WTC11 (cell line): ENCODE results near the gene POTEM. TPM values are rescaled to one million over a fixed set of nuclear protein-coding genes. Genes with fewer than 3 reads are reported as not detected.
"Not testable (repeated sequence)": the region's sequence is repeated elsewhere in the genome, so short reads cannot be mapped to it uniquely, and the experiment has no call there.

Source experiments
- ATAC-seq: fragments of 200-7000 bp; cut with Tn5 transposase; 2 replicates; pipeline ENCODE4 v1.10.0; 2021; ENCODE audit warnings: mild to moderate bottlenecking, moderate library complexity
- Bru-seq: library from RNA; stranded (reverse); fragments of 400-500 nt; gene quantifications from one replicate; lab custom pipeline; 2021; lab: Mats Ljungman, UMichigan
- CTCF ChIA-PET: fragments of 300-600 bp; sonication (Branson Sonifier 250); formaldehyde crosslinking; loops from one replicate; lab custom pipeline; 2021; ENCODE audit warnings: antibody characterized with exemption; lab: Charles Lee
- POLR2A ChIA-PET: fragments of 350-600 bp; sonication (Branson Sonifier 250); formaldehyde crosslinking; loops from one replicate; lab custom pipeline; 2021; ENCODE audit warnings: antibody characterized with exemption; lab: Charles Lee
- DNase-seq: peaks from one replicate; pipeline ENCODE4 v3.0.0; 2021; ENCODE audit warnings: low spot score
- H3K27ac Mint-ChIP-seq: 2 replicates; pipeline ENCODE4 v1.8.0; 2021; ENCODE audit warnings: mixed read lengths
- H3K27me3 Mint-ChIP-seq: 2 replicates; pipeline ENCODE4 v1.8.0; 2021; ENCODE audit warnings: low read depth, mild to moderate bottlenecking, moderate library complexity, mixed read lengths
- H3K36me3 Mint-ChIP-seq: 2 replicates; pipeline ENCODE4 v1.8.0; 2021; ENCODE audit warnings: mixed read lengths
- H3K4me1 Mint-ChIP-seq: 2 replicates; pipeline ENCODE4 v1.8.0; 2022; ENCODE audit warnings: mixed read lengths
- H3K4me3 Mint-ChIP-seq: 2 replicates; pipeline ENCODE4 v1.8.0; 2021; ENCODE audit warnings: mild to moderate bottlenecking, moderate library complexity, mixed read lengths
- H3K9me3 Mint-ChIP-seq: 2 replicates; pipeline ENCODE4 v1.8.0; 2021; ENCODE audit warnings: mixed read lengths
- long read RNA-seq, 3 experiments: library from RNA in 1 of 3; library from capped mRNA in 1 of 3; library from polyadenylated mRNA in 1 of 3; unstranded in 2 of 3; stranded (forward) in 1 of 3; transcript quantifications; one replicate each; pipeline ENCODE4 v2.0.0, GENCODE V29; 2021
- total RNA-seq: library from RNA; stranded (reverse); gene quantifications from 3 replicates; pipeline ENCODE4 v1.2.3, GENCODE V29; 2021

Gene POTEM
- not detected in 3 replicates for total RNA-seq
- not detected for Bru-seq, nascent RNA
- long read RNA-seq, experiment 1: 0 reads
- long read RNA-seq, experiment 2: 0 reads
- long read RNA-seq, experiment 3: 0 reads

GRCh38 chr14:18967134-18967533 is at the start of gene POTEM:
Gene POTEM (plus strand): TSS chr14:18967434. CDS start chr14:18967486, 52 bp downstream.
- H3K27ac Mint-ChIP-seq, POLR2A ChIA-PET: not testable (repeated sequence)

GRCh38 chr14:18918345-18918744 is 48.9 kb upstream of the POTEM start:
- H3K27me3 Mint-ChIP-seq, H3K36me3 Mint-ChIP-seq, H3K9me3 Mint-ChIP-seq, ATAC-seq, H3K4me1 Mint-ChIP-seq, POLR2A ChIA-PET, H3K4me3 Mint-ChIP-seq, DNase-seq, H3K27ac Mint-ChIP-seq, CTCF ChIA-PET: not testable (repeated sequence)

More at GRCh38 chr14:18967134-18967533, at the start of gene POTEM:
- H3K36me3 Mint-ChIP-seq, DNase-seq, H3K4me1 Mint-ChIP-seq, ATAC-seq, H3K4me3 Mint-ChIP-seq, H3K9me3 Mint-ChIP-seq, CTCF ChIA-PET, H3K27me3 Mint-ChIP-seq: not testable (repeated sequence)

DNA sequence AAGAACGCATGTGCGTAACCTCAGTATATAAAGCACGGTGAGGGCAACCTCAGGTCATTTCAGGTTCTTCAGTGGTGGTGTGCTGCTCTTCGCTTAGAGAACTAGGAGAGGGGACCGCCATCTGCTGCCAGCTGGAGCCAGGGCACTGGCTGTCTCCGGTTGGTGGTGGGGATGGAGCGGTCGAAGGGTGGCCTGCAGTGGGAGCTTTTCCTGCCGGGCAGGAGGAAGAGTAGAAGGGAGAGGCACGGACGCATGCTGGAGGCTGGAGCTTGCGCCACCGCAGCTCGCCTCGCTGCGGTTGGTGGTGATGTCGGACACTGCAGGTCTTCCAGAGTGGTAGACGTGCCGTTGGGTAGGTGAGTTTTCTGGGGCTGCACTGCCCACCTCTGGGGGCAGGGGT is 47.2 kb upstream of the POTEM start:
- H3K4me1 Mint-ChIP-seq, H3K27ac Mint-ChIP-seq, DNase-seq, CTCF ChIA-PET, H3K27me3 Mint-ChIP-seq, H3K4me3 Mint-ChIP-seq, ATAC-seq, H3K9me3 Mint-ChIP-seq, POLR2A ChIA-PET, H3K36me3 Mint-ChIP-seq: not testable (repeated sequence)

GRCh38 chr14:18921055-18921701 is 46.1 kb upstream of the POTEM start:
- ATAC-seq, H3K27ac Mint-ChIP-seq, H3K4me3 Mint-ChIP-seq, CTCF ChIA-PET, H3K36me3 Mint-ChIP-seq, H3K4me1 Mint-ChIP-seq, H3K9me3 Mint-ChIP-seq, DNase-seq, H3K27me3 Mint-ChIP-seq, POLR2A ChIA-PET: not testable (repeated sequence)

- POLR2A ChIA-PET, DNase-seq, ATAC-seq, H3K4me3 Mint-ChIP-seq, H3K27ac Mint-ChIP-seq, H3K36me3 Mint-ChIP-seq, H3K27me3 Mint-ChIP-seq, H3K4me1 Mint-ChIP-seq, CTCF ChIA-PET, H3K9me3 Mint-ChIP-seq: not testable (repeated sequence)
These were observed 30.4 kb upstream of the POTEM start for GRCh38 chr14:18936848-18937247.

DNA sequence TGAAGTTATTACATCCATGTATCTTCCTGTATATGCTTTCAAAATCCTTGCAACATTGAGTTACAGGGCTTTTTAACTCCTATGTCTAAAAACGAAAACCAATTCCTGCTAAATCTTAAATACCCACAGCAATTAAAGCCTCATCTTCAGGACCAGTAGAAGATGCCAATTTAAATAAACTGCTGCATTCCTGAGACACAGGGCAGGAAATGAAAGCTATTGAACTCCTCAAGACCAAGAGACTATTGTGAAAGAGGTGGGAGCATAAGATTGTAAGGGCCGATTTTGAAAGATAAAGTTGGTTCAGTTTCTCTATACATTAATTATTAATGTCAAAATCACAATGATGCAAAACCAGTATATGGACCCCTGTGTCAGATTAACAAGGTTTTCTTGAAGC is 28.5 kb upstream of the POTEM start:
- H3K9me3 Mint-ChIP-seq, H3K36me3 Mint-ChIP-seq, DNase-seq, POLR2A ChIA-PET, ATAC-seq, CTCF ChIA-PET, H3K4me1 Mint-ChIP-seq, H3K27me3 Mint-ChIP-seq, H3K27ac Mint-ChIP-seq, H3K4me3 Mint-ChIP-seq: not testable (repeated sequence)

GRCh38 chr14:18949939-18950338 is 17.3 kb upstream of the POTEM start:
- H3K4me3 Mint-ChIP-seq, POLR2A ChIA-PET, ATAC-seq, H3K36me3 Mint-ChIP-seq, H3K27me3 Mint-ChIP-seq, H3K27ac Mint-ChIP-seq, H3K4me1 Mint-ChIP-seq, CTCF ChIA-PET, DNase-seq: not testable (repeated sequence)
- peaks cover 12% of the 10 kb centered on the region for H3K9me3 Mint-ChIP-seq

- H3K27ac Mint-ChIP-seq, H3K4me3 Mint-ChIP-seq, ATAC-seq, POLR2A ChIA-PET, CTCF ChIA-PET, DNase-seq, H3K36me3 Mint-ChIP-seq, H3K4me1 Mint-ChIP-seq, H3K27me3 Mint-ChIP-seq: not testable (repeated sequence)
- H3K9me3 Mint-ChIP-seq: peaks cover 12% of the 10 kb centered on the region
These were observed 14.1 kb upstream of the POTEM start for GRCh38 chr14:18953085-18953484.

- H3K9me3 Mint-ChIP-seq, ATAC-seq, H3K4me3 Mint-ChIP-seq, CTCF ChIA-PET, H3K4me1 Mint-ChIP-seq, H3K27ac Mint-ChIP-seq, H3K27me3 Mint-ChIP-seq, POLR2A ChIA-PET, DNase-seq: not testable (repeated sequence)
- peaks cover 10% of the 10 kb centered on the region; the same call in 1 of the 2 replicates for H3K36me3 Mint-ChIP-seq
These were observed 11.4 kb upstream of the POTEM start for GRCh38 chr14:18955816-18956215.

GRCh38 chr14:18961576-18961975 is 5.7 kb upstream of the POTEM start:
- DNase-seq, H3K27ac Mint-ChIP-seq, H3K27me3 Mint-ChIP-seq, H3K4me3 Mint-ChIP-seq, POLR2A ChIA-PET, CTCF ChIA-PET, ATAC-seq, H3K4me1 Mint-ChIP-seq: not testable (repeated sequence)
- Mint-ChIP-seq H3K36me3 (peaks cover 11% of the 10 kb centered on the region), H3K9me3 (peaks cover 11% of the 10 kb centered on the region)

DNA sequence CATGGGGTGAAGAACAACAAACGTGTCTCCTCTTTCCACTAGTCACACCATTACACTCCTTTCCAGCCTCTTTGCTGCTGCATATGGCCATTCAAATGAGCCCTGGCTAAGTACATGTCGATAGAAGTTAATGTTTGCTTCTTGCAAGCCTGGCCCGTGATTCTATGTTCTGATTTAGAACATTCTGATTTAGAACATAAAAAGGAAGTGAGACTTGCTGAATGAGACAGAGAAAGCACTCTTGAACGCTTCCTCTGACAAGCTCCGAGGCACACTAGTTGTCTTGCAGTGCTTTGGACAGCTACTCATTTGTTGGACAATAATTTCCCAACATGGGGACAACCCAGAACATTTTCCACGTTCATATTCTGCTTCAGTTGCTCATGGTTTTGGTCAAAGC is 5.1 kb upstream of the POTEM start:
- H3K27ac Mint-ChIP-seq, H3K27me3 Mint-ChIP-seq, POLR2A ChIA-PET, DNase-seq, H3K4me1 Mint-ChIP-seq, CTCF ChIA-PET, H3K4me3 Mint-ChIP-seq, ATAC-seq: not testable (repeated sequence)
- H3K9me3 Mint-ChIP-seq: peaks cover 11% of the 10 kb centered on the region
- peaks cover 11% of the 10 kb centered on the region for H3K36me3 Mint-ChIP-seq

- H3K9me3 Mint-ChIP-seq, DNase-seq, H3K4me1 Mint-ChIP-seq, H3K4me3 Mint-ChIP-seq, POLR2A ChIA-PET, H3K27me3 Mint-ChIP-seq, H3K27ac Mint-ChIP-seq, CTCF ChIA-PET, ATAC-seq: not testable (repeated sequence)
- peaks cover 10% of the 10 kb centered on the region for H3K36me3 Mint-ChIP-seq
These were observed 4.0 kb upstream of the POTEM start for GRCh38 chr14:18963276-18963675.

DNA sequence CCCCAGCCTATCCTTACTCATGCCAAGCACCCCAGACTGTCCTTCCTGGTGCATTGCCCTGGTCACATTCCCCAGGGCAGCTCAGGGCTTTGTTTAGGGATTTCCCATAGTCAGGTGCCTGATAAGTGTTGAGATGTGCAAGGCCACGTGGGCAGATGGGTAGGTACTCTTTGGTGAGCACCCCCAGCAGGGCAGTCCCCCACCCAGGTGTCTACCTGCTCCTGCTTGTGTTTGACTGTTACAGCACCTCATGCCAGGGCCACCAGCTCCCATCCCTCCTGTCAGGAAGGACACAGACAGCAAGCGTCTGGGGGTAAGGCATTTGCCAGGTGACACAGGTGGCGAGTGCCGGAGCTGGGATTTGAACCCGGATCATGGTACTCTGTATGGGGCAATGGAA is 2.4 kb upstream of the POTEM start:
- POLR2A ChIA-PET, CTCF ChIA-PET, DNase-seq, H3K4me3 Mint-ChIP-seq, H3K27me3 Mint-ChIP-seq, ATAC-seq, H3K27ac Mint-ChIP-seq, H3K9me3 Mint-ChIP-seq, H3K4me1 Mint-ChIP-seq, H3K36me3 Mint-ChIP-seq: not testable (repeated sequence)
